ENCODE results near the gene CHST9.

GRCh38 chr18:27175245-27175644 lies 9.9 kb downstream of the CHST9 start:
- TF ChIP-seq CTCF (IDR thresholded peaks at IDR 0.05 in 8 of 11, conservative IDR thresholded peaks at IDR 0.05 in 3 of 11) (no peak), POLR2AphosphoS5 (IDR thresholded peaks at IDR 0.05) (no peak), POLR2A (IDR thresholded peaks at IDR 0.05) (no peak)
